Measurements from ENCODE around the gene FAM9C.
"Not testable (repeated sequence)": the region's sequence is repeated elsewhere in the genome, so short reads cannot be mapped to it uniquely, and the experiment has no call there.

Gene FAM9C

DNA sequence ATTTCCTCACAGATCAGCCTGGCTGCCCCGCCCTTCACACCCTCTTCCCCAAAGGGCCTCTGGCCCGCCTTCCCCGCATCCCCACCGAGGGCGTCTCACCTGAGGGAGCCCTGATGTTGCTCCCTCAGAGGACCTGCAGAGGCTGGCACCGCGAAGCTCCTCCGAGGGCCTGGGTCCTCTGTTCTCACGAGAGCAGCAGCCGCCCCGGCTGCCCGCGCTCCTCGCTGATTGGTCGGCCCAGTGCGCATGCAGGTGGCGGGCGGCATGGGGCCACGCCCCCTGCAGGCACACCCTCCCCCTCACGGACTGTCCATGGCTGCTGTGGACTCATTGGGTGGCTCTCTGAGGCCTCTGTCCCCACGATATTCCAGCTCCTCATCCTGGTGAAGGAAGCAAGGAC is at the start of gene FAM9C:
Gene FAM9C, minus strand, starts transcription at position 180 of the 400 bp plus-strand sequence. CDS start 831 bp downstream, outside the sequence.
- no peak for DNase-seq

DNA sequence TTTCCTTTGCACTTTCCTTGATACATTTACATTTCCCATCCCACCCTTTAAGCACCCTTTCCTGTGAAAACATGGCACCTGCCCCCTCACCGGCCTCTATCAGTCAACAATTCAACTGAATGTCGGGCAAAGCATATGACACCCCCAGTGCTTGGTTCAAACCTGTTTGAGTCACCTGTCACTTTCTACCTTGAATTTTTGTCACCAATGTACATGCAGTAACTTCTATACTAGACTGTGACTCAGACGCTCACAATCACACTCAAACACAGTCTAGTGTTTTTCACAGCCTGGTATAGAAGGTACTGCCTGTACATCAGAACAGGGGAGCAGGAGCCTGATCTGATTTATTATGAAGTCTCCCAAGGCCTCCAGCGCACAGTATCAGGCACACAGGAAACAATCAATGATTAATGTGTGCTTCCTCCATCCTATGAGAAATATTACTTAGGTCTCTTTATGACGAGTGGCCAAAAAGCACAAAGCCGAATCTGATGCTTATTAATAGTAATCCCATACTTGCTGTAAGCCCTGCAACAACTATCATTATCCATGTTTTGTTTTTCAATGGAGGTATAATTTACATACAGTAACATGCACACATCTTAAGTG is 49.2 kb upstream of the FAM9C start:
- no peak for DNase-seq

DNA sequence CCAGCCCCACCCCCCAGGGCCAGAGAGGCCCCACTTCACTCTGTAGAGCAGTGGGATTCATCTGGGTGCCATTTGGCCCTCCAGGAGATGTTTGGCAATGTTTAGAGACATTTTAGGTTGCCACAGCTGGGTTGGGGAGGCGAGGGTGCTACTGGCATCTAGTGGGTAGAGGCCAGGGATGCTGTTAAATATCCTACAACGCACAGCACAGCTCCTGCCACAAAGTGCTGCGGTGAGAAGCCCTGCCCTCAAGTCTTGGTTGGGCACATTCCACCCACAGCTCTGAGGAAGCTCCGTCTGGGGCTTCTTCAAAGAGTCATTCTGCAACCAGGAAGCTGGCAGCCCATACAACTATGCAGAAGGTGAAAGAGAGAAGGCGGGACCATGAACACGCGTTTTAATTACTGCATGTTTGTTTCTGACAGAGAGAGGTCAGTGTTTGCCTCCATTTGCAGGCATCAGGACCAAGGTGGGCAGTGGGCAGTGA is 48.1 kb upstream of the FAM9C start:
- DNase-seq: no peak

DNA sequence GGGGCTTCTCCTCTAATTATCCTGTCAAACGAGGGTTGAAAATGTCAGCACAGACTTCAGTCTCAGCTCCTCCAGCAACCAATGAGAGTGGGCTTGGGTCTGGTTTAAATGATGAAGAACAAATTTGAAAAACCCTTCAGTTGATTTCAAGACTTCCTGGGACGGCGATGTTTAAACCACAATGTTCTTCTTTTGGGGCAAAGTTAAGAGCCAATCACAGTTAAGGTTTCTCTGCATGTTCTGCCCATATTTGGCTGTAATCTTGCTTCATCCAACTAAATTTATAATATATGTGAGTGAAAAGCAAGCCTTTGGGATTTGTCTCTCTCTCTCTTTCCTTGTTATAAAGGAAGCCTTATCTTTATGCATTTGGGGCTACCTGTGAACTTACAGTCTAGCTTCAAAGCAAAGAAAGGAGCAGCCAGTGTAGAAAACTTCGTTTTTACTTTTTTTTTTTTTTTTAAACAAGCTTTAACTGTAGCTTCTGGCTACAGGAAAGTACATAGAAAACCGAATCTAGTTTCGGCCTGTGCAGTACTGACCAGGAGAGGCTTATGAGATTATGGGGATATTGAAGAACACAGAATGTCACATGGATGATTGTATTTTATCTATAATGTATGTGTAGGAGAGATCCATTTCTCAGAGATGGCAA is 46.8 kb upstream of the FAM9C start:
- no peak for DNase-seq

DNA sequence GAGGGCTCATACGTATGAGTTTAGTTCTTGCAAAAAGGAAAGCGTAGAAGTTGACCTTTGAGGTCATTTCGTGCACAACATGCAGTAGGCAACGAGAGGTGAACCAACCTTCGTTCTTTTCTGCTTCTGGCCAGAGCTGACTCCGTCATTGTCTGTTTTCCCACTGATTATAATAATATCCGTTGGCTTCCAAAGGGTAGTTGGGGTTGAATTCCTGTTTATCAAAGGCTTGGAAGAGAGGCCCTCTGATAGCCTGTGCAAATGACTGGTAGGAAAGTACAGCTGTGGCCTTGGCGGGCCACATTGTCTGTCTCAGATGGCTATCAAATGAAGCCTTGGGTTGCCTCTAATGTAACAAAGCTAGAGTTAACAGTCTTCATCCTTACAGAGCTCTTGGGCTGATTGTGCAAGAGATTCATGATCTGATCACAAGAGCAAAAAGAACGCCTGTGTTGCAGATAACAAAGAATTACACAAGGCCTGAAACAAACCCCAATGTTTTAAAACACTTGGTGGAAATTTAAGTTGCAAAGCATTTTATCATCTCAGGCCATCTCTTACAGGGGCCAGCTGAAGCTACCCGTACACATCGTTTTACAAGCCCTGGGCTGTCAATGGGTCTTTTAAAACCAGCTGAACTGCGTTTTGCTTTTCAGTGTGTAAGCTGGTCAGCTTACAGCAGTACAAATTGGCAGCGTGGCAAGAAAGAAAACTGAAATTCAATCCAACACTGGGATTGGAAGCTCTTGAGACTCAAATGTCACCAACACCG is 46.1 kb upstream of the FAM9C start:
- no peak for DNase-seq

- no peak for DNase-seq
Observed at GRCh38 chrX:13090027-13090338, 45.6 kb upstream of the FAM9C start.

GRCh38 chrX:13088156-13088487 is 43.7 kb upstream of the FAM9C start:
- no peak for DNase-seq

GRCh38 chrX:13087322-13088155 is 43.1 kb upstream of the FAM9C start:
- DNase-seq: no peak

GRCh38 chrX:13086793-13087321 is 42.4 kb upstream of the FAM9C start:
- not testable (repeated sequence) for DNase-seq

DNA sequence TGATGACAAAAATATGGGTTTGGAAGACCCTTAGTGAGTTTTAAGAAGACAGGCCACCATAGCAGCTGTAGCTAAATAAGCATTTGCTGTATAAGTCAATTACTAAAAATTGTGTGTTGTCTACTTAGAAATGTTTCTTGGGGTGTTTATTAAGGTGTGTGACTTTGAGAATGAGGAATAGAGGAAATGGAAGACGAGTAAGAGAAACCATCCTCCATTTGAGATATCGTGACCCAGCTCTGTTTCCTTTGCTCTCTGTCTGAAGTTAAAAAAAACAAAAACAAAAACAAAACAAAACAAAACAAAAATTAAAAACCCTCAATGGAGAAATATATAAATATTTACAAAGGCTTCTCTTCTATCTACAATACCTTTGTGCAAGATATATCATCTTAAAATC is 41.7 kb upstream of the FAM9C start:
- no peak for DNase-seq

- DNase-seq: no peak
Observed at GRCh38 chrX:13085526-13085925, 41.1 kb upstream of the FAM9C start.

- DNase-seq: no peak
Observed at GRCh38 chrX:13084611-13085010, 40.2 kb upstream of the FAM9C start.

GRCh38 chrX:13083755-13084326 is 39.4 kb upstream of the FAM9C start:
- not testable (repeated sequence) for DNase-seq

DNA sequence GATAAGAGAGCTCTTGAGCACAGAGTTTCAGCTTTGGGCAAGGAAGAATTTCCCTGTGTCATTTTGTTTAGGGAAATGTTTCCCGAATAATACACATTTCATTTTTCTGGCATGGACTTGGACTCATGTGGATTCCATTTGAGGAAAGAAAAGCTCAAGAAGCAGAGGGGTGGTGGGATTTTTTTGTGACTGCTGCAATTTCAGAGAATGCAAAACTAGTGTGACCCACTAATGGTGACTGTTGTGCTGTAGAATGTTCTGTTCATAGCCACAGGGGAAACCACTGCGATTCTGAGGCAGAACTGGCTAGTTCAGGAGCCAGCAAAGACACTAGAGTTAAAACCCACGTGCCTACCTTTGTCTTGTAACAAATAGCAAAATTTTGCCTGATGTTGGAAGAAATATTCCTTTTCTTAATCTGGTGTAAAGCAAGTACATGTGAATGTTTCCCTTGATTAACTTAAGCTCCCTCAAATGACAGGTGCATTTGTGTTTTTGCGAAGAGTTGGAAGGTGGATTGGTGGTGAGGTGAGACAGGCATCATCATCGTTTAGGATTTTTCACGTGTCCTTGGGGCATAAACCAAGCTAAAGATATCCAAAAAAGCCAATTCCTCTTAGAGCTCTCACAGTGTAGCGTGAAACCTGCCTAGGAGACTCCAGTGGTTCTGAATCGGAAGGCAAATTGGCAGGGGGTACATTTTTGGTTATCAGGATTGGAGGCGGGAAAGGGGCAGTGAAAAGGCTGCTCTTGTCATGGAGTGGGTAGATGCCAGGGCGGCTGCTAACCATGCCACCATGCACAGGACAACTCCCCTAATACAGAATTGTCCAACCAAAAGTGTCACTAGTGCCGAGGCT is 38.0 kb upstream of the FAM9C start:
- DNase-seq: no peak

- DNase-seq: no peak
Observed at GRCh38 chrX:13081395-13082205, 37.2 kb upstream of the FAM9C start.

GRCh38 chrX:13080128-13080795 is 35.8 kb upstream of the FAM9C start:
- DNase-seq: no peak

- no peak for DNase-seq
Observed at GRCh38 chrX:13078739-13079444, 34.5 kb upstream of the FAM9C start.

GRCh38 chrX:13077168-13077567 is 32.7 kb upstream of the FAM9C start:
- DNase-seq: no peak

DNA sequence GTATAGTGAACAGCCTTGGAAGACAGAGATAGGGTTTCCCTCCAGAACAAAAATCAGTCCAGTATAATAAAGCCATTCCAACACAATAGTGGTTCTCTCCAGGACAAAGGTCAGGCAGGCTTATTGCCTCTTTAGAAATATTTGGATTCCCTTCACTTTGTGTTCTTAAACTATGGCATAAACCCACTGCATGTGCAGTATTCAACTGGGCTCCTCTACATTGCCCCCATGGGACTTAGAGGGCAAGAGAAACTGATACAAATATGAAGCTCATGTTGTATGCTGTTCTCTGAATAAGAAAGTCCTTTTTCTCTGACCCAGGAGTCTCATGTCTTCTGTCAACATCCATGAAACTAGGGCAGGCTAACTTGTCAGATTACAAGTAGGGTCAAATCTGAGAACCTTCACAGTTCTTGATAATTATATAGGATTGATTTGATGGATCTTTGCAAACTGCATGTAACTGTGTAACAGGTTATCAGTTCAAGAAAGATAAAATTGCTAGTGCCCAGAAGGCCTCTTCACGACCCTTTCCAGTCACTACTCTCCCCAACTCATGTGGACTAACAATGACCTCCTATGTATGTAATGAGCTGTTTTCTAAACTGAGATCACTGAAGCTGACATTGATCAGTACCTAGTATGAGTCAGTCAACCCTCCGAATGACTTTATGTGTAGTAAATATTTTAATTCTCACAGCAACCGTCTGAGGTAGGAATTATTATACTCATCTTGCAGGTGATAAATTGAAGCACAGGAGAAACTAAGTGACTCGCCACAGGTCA is 31.9 kb upstream of the FAM9C start:
- DNase-seq: no peak

All from NCI-H1694 treated with DMSO at 0.1 percent for 48 hours (cell line).